ENCODE measurements around the gene OR52K1.
"Not testable (repeated sequence)": the region's sequence is repeated elsewhere in the genome, so short reads cannot be mapped to it uniquely, and the experiment has no call there.

Gene OR52K1

DNA sequence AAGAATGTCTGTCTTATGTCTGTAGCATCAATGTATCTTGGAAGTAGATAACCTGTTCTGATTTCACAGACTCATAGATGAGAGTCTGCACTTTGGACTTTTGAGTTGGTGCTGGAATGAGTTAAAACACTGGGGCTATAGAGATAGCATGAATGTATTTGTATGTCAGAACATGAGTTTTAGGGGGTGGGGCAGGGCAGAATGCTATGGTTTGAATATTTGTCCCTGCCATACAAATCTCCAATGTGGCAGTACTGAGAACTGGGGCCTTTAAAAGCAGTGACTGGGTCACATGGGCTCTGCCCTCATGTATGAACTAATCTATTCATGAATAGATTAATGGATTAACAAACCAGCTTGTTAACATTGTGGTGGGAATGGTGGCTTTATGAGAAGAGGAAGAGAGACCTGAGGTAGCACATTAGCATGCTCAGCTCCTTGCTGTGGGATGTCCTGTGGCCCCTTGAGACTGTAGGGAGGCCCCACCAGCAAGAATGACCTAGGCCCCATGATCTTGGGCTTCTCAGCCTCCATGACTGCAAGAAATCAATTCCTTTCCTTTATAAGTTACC, 15.5 kb upstream of the OR52K1 start:
- H3K4me3 ChIP-seq (ENCODE audit: low read depth, low read length), result no peak overlapping the region
- TF ChIP-seq, protein P1, sequence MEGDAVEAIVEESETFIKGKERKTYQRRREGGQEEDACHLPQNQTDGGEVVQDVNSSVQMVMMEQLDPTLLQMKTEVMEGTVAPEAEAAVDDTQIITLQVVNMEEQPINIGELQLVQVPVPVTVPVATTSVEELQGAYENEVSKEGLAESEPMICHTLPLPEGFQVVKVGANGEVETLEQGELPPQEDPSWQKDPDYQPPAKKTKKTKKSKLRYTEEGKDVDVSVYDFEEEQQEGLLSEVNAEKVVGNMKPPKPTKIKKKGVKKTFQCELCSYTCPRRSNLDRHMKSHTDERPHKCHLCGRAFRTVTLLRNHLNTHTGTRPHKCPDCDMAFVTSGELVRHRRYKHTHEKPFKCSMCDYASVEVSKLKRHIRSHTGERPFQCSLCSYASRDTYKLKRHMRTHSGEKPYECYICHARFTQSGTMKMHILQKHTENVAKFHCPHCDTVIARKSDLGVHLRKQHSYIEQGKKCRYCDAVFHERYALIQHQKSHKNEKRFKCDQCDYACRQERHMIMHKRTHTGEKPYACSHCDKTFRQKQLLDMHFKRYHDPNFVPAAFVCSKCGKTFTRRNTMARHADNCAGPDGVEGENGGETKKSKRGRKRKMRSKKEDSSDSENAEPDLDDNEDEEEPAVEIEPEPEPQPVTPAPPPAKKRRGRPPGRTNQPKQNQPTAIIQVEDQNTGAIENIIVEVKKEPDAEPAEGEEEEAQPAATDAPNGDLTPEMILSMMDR (IDR thresholded peaks at IDR 0.05; ENCODE audit: low read depth, low read length), result no peak

- no peak overlapping the region for H3K4me3 ChIP-seq (ENCODE audit: low read depth, low read length)
- TF ChIP-seq, protein P1 (IDR thresholded peaks at IDR 0.05; ENCODE audit: low read depth, low read length), result no peak
Measured at GRCh38 chr11:4467811-4468606, 14.4 kb upstream of the OR52K1 start.

- TF ChIP-seq, protein P1 (IDR thresholded peaks at IDR 0.05; ENCODE audit: low read depth, low read length), result no peak
Measured at GRCh38 chr11:4479644-4480043, 2.8 kb upstream of the OR52K1 start.

DNA sequence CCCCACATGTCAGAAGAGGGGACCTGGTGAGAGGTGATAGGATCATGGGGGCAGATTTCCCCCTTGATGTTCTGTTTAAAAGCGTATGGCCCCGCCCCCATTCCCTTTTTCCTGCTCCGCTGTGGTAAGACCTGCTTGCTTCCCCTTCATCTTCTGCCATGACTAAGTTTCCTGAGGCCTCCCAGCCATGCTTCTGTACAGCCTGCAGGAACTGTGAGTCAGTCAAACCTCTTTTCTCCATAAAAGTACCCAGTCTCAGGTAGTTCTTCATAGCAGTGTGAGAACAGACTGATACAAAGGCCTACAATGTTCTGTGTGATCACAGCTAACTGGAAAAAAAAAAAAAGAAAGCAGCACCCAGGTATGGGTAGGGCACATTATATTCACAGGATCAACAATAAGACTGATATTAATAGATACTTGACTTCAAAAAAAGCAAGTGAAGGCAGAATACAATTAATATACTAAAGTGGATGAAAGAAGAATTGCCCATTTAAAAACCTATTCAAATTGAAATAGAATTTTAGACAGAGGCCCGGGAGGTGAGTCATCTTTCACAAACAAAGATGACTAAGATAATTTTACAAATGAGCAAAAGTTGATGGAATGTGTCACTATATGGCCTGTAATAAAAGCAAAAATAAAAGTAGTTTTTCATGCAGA, 1.7 kb upstream of the OR52K1 start:
- H3K4me3 ChIP-seq (ENCODE audit: low read depth, low read length), result no peak overlapping the region
- TF ChIP-seq, protein P1 (IDR thresholded peaks at IDR 0.05; ENCODE audit: low read depth, low read length), result no peak

More at GRCh38 chr11:4479644-4480043, 2.8 kb upstream of the OR52K1 start:
- no peak overlapping the region for H3K4me3 ChIP-seq (ENCODE audit: low read depth, low read length)

DNA sequence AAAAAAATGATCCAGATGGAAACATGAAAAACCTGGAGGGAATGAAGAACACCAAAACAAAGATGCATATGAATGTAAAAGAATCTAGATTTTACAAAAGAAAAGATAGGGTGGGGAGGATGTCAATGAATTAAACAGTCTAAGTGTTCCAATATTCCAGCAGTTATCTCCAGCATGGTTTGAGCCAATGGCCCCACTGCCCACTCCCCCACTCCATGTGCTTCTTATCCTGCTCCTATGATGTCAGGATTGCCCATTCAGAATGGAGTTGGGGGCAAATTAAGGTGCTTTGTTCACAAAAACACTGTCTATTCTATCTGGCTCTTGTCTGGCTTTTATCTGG, 1.2 kb upstream of the OR52K1 start:
- TF ChIP-seq, protein P1 (IDR thresholded peaks at IDR 0.05; ENCODE audit: low read depth, low read length), result no peak

GRCh38 chr11:4484310-4484709, 1.9 kb downstream of the OR52K1 start:
- TF ChIP-seq, protein P1 (IDR thresholded peaks at IDR 0.05; ENCODE audit: low read depth, low read length), result no peak

More for the DNA sequence above, 1.2 kb upstream of the OR52K1 start:
- no peak overlapping the region for H3K4me3 ChIP-seq (ENCODE audit: low read depth, low read length)

DNA sequence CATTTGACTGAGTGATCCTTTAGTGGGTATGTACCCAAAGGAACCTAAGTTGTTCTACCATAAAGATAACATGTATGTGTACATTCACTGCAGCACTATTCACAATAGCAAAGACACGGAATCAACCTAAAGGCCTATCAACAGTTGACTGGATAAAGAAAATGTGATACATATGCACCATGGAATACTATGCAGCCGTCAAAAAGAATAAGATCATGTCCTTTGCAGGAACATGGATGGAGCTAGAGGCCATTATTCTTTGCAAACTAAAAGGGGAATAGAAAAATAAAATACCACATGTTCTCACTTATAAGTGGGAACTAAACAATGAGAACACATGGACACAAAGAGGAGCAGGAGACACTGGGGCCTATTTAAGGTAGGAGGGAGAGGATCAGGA, 9.0 kb downstream of the OR52K1 start:
- not testable (repeated sequence) for H3K4me3 ChIP-seq (ENCODE audit: low read depth, low read length)

More at GRCh38 chr11:4484310-4484709, 1.9 kb downstream of the OR52K1 start:
- H3K4me3 ChIP-seq (ENCODE audit: low read depth, low read length), result no peak overlapping the region
